Measurements from ENCODE around the gene PRKG2.

- TF ChIP-seq CTCF (conservative IDR thresholded peaks at IDR 0.05; ENCODE audit: low read length) (no peak), EZH2phosphoT487 (IDR thresholded peaks at IDR 0.05; ENCODE audit: borderline replicate concordance, low read depth, low read length) (no peak)
Observed at GRCh38 chr4:81221303-81222081, 6.5 kb upstream of the PRKG2 start.

Data from OCI-LY7 (cell line).